Activated CD4-positive, alpha-beta T cell treated with anti-CD3 and anti-CD28 coated beads, Interleukin-2, Interleukin-4, amounts not matched to agents 100 ng/mL and 50 ng/mL, durations not matched to agents 16 hours and 8 hours (primary cell): ENCODE results near the gene ANKRD33B.
A peak's percentile ranks its signal among the peaks of the same experiment; 100 is the strongest.
"Not testable (repeated sequence)": the region's sequence is repeated elsewhere in the genome, so short reads cannot be mapped to it uniquely, and the experiment has no call there.

Source experiments
- DNase-seq: peaks from one replicate; pipeline ENCODE4 v3.0.0-alpha.2; 2020; ENCODE audit warnings: low spot score

ANKRD33B gene

GRCh38 chr5:10563945-10564837, at the start of gene ANKRD33B:
ANKRD33B (plus strand) TSS chr5:10564070; CDS start chr5:10564468, 398 bp downstream.
- DNase-seq = peak; percentile 80

DNA sequence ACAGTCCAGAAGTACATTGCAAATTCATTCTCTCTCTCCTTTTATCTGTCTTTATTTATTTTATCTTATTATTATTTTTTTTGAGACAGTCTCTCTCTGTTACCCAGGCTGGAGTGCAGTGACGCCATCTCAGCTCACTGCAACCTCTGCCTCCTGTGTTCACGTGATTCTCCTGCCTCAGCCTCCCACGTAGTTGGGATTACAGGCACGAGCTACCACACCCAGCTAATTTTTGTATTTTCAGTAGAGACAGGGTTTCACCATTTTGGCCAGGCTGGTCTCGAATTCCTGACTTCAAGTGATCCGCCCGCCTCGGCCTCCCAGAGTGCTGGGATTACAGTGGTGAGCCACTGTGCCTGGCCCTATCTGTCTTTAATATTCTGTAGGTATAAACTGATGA, 49.3 kb upstream of the ANKRD33B start:
- DNase-seq = not testable (repeated sequence)

DNA sequence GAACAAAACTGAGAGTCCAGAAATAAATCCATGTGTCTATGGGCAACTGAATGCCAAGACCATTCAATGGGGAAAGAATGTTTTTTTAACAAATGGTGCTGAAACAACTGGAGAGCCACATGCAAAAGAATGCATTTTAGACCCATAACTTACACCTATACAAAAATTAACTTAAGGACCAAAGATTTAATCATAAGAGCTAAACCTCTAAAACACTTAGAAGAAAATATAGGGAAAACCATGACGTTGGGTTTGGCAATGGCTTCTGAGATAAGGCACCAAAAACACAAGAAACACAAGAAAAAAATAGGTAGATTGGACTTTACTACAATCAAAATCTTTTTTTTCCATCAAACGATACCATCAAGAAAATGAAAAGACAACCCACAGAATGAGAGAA, 48.4 kb upstream of the ANKRD33B start:
- no peak for DNase-seq

DNA sequence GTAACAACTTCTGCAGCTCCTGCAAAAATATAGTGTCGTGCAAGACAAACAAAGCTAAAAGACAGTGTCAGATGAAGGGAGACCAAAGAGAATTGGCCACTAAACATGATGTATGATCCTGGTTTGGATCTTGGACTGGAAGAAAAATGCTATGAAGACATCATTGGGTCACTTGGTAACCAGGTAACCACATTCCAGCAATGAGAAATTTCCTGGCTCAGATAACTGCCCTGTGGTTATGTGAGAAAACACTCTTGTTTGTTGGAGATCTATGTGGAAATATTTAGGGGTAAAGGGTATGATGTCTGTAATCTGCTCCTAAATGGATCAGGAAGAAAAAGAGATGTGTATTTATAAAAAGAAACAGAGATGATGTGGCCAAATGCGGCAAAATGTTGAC, 45.5 kb upstream of the ANKRD33B start:
- no peak for DNase-seq

GRCh38 chr5:10519729-10520128, 44.1 kb upstream of the ANKRD33B start:
- DNase-seq = no peak

GRCh38 chr5:10520706-10521105, 43.2 kb upstream of the ANKRD33B start:
- no peak for DNase-seq

DNA sequence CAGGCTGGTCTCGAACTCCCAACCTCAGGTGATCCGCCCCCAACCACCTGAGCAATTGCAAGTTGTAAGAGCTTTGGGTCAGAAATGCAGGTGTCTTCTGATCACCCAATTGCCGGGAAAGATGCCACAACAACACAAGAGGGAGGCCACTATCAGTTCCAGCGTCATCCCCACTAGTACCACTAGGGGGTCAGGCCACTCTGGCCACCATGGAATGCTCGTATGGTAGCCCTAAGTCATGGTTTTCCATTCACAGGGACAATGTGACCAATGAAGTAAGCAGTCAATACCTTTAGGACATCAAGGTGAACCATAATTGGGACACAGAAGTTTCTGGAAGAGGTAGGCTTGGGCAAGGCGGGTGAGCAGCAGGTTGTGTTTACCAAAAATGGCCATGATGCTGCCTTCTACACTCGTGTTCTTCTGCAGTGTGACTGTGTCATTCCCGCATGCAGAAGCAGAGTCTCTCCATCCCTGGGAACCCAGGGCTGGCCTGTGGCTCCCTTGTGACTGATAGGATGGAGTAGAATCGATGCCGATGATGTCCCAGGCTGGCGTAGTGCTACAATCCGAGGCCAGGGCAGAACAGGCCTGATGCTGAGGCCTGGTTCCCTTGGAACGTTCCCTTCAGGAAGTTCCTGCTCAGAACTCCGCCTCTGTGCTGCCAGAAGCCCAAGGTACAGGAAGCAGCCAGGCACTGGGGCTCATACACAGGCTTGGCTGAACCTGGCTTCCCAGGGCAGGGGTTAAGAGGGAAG, 42.2 kb upstream of the ANKRD33B start:
- DNase-seq = no peak

DNA sequence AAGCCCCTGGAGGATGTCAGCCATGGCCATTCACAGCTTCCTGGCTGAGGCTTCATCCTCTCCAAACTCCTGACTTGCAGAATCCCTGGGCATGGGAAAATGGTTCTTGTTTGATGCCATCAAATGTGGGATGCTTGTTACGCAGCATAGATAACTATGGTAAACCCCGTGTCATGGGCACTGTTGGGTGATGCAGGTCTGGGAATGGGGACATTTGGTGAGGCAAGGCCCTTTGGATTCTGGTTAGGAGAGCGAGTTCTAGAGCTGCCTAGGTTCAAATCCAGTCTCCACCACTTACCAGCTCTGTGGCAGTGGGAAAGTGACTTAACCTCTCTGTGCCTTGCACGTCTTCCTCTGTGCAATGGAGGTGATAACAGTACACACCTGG, 41.7 kb upstream of the ANKRD33B start:
- no peak for DNase-seq

DNA sequence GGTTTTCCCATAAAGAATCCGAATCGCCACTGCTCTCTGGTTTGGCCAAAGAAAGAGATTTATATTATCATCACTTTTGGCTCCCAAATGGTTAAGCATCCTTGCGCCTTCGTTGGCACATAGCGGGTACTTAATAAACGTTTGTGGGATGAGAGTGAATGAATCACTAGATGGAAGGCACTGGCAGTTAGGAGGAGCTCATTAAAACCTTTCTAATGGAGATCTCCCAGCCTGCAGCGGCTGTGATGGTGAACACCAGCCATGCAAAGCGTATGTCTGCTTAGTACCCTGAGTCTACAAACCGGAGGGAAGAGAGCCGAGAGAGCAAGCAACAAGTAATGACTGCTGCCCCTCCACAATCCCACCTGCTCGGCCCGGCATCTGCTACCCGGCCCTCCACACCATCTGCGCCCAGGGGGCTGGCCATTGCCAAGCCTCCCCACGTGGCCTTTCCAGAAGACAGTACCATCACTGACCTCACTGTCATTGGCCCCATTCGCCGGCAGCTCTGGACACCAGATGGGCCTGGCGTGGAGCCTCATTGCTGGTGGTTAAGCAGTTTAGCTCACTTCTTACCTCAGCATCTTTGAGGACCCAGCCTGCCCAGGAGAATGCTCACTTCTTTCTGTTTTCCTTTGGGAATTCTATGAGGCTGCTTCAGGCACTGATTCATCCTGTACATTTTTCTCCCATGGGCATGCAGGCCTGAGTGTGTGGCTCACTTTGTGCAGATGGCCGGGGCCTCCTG, 39.3 kb upstream of the ANKRD33B start:
- DNase-seq = no peak

GRCh38 chr5:10525124-10525495, 38.8 kb upstream of the ANKRD33B start:
- DNase-seq = no peak

DNA sequence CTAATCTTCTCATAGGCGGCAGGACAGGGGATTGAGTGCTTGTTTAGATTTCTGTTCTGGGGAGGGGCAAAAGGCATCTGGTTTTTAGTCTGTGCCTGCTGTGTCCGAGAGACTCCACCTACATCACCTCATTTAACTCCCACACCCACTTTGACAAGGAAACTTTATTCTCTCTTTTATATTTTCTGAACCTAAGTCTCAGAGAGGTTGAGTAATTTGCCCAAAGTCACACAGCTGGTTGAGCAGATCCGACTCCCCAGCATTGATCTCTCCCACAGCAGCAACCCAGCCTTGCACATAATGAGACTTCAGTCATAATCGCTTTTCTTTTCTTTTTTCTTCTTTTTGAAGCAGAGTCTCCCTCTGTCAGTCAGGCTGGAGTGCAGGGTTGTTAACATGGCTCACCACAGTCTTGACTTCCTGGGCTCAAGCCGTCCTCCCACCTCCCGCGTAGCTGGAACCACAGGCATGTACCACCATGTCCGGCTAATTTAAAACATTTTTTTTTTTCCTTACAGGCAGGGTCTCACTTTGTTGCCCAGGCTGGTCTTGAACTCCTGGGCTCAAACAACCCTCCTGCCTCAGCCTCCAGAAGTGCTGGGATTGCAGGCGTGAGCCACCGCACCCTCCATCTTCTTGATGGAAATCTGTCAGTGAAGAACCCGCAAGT, 36.5 kb upstream of the ANKRD33B start:
- DNase-seq = no peak

- no peak for DNase-seq
Observed at GRCh38 chr5:10528056-10528816, 35.6 kb upstream of the ANKRD33B start.

GRCh38 chr5:10528827-10529226, 35.0 kb upstream of the ANKRD33B start:
- DNase-seq = no peak

GRCh38 chr5:10530601-10531320, 33.1 kb upstream of the ANKRD33B start:
- no peak for DNase-seq

GRCh38 chr5:10532421-10532820, 31.4 kb upstream of the ANKRD33B start:
- no peak for DNase-seq

- DNase-seq = no peak
Observed at GRCh38 chr5:10533226-10533625, 30.6 kb upstream of the ANKRD33B start.

DNA sequence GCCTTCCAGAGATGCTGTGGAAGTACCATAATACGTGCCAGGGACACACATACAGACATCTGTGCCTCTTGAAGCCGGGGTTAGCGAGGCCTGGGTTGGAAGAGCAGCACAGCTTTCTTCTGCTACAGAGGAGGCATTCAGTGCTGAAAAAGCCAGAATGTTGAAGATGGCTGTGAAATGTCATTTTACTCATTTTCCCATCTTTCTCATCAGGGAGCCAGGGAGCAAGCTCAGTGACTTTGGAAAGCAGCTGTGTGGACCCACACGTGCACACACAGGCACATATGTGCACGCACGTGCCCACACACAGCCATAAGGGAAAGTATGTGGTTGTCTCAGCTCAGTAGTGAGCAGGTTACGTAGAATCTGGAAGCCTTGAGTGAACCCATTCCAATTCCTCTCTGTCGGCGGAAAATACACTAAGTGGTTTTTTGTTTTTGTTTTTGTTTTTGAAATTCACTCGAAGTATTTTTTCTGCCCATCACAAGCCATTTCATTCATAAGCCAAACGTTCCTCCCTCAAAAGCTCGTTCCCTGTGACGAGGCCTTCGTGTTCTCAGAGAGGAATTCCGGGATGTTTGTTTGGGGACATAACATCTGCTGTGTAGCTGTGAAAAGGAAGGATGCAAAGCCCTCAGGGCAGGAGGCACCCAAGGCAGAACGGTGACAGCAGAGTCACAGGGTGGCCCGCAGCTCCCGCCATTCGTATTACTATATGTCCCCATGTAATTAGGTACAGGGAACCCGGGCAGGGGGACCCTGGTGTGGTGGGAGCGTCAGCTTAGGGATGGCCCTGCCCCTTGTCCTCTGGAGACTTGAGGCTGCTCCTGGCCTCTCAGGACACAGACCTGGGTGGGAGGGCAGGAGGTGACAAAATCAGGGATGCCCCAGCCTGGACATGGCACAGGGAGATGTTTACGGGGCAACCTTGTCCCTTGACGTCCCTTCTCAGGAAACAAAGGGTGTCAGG, 29.0 kb upstream of the ANKRD33B start:
- no peak for DNase-seq

DNA sequence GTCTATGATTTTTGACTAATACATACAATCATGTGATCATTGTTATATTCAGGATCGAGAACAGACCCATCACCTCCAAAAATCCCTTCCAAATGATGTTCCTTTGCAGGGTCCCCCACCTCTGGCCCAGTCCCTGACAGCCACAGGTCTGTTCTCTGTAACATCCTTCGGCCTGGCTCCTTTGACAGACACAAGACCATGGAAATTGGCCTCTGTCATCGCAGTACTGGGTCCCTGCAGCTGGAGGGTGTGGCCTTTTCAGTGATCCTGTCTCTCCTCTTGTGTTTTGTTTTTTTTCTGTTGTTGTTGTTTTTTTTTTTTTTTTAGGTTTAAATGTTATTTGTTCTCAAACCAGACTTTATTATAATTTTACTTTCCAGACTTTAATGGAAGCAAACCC, 27.4 kb upstream of the ANKRD33B start:
- no peak for DNase-seq

DNA sequence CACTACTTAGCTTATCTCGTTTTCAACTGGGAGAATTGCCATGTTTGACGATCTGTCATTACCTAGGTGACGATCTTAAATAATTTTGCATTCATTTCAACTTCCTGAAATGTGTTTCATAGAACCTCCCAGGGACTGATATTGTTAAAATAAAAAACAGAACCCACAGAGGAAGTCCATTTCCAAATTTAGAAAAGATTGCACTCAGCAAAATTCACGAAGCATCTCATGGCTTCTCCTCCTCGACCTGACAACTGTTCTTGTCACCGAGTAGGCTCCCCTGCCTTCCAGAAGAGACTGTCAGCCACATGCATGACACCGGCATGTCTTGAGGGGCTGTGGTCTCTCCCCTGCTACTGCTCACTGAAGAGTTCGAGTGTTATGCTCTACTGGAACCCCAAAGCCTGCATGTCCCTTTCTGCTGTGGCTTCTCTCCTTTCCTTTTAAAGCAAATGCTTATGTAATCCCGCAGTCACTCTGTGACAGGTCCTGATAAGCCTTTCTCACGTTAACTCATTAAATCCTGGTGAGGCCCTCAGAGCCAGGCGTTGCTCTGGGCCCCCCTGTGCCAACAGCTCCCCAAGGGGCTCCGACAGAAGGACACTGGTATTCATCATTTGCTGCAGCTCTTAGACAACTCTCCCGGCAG, 26.8 kb upstream of the ANKRD33B start:
- no peak for DNase-seq
